Endothelial cell of umbilical vein (primary cell): ENCODE results near the gene SRP68. TPM values are rescaled to one million over a fixed set of nuclear protein-coding genes. Genes with fewer than 3 reads are reported as not detected.

ENCODE experiments used
- BruUV-seq: library from RNA; stranded (reverse); fragments of 400-500 nt; replicated peaks from 2 replicates; lab custom pipeline; 2021; lab: Mats Ljungman, UMichigan
- CTCF ChIA-PET: fragments of 300-600, 350-600 bp; sonication (Branson Sonifier 250); formaldehyde crosslinking; loops from one replicate; lab custom pipeline; 2021; ENCODE audit warnings: antibody characterized with exemption, inconsistent platforms; lab: Charles Lee
- POLR2A ChIA-PET: fragments of 300-600, 350-600 bp; sonication (Branson Sonifier 250); formaldehyde crosslinking; loops from one replicate; lab custom pipeline; 2021; ENCODE audit warnings: antibody characterized with exemption, inconsistent platforms; lab: Charles Lee
- DNase-seq: peaks from one replicate; pipeline ENCODE4 v3.0.0-alpha.2; 2011; ENCODE audit warnings: low read depth, low spot score
- FAIRE-seq: peaks from 2 replicates; lab custom pipeline; 2011; peaks lifted over from hg19 to GRCh38; lab: Jason Lieb, UNC
- H2AFZ ChIP-seq: 2 replicates; pipeline ENCODE4 v1.6.0; 2012; ENCODE audit warnings: low read depth, low read length, control low read depth, inconsistent platforms
- H3K27ac ChIP-seq: 2 replicates; pipeline ENCODE4 v1.5.1; 2011; ENCODE audit warnings: low read depth, mild to moderate bottlenecking, control low read depth, low read length, moderate library complexity; ENCODE audit not compliant: insufficient read depth
- H3K27me3 ChIP-seq, 2 experiments: 2 replicates each; pipeline versions ENCODE4 v1.6.0 to v1.6.1; 2011; ENCODE audit warnings: low read length in 2 of 2, mixed read lengths in 1 of 2; ENCODE audit not compliant: control insufficient read depth in 2 of 2, insufficient read depth in 2 of 2
- H3K36me3 ChIP-seq, 2 experiments: 2 replicates in 1 of 2; 3 replicates in 1 of 2; pipeline ENCODE4 v1.5.1; 2011; ENCODE audit warnings: low read length in 2 of 2, mild to moderate bottlenecking in 1 of 2, moderate library complexity in 1 of 2; ENCODE audit not compliant: control insufficient read depth in 2 of 2, insufficient read depth in 2 of 2; ENCODE audit errors: extremely low read depth in 1 of 2
- H3K4me1 ChIP-seq: 3 replicates; pipeline ENCODE4 v1.5.1; 2011; ENCODE audit warnings: mild to moderate bottlenecking, low read length; ENCODE audit not compliant: control insufficient read depth, insufficient read depth; ENCODE audit errors: extremely low read depth
- H3K4me2 ChIP-seq: 2 replicates; pipeline ENCODE4 v1.6.1; 2011; ENCODE audit warnings: low read length, control low read depth, mixed read lengths; ENCODE audit not compliant: insufficient read depth
- H3K4me3 ChIP-seq, 3 experiments: fragments of 200-600 bp in 1 of 3; sonication (generic), shearing (Covaris generic) in 1 of 3; replicated peaks in 1 of 3; 2 replicates each; pipeline ENCODE4 v1.5.1; 2011 to 2016; ENCODE audit warnings: control low read depth in 3 of 3, low read length in 3 of 3, mild to moderate bottlenecking in 2 of 3, inconsistent platforms in 1 of 3, low read depth in 1 of 3, moderate library complexity in 1 of 3; ENCODE audit not compliant: insufficient read depth in 1 of 3
- H3K79me2 ChIP-seq: 2 replicates; pipeline ENCODE4 v1.6.0; 2012; ENCODE audit warnings: low read length, inconsistent platforms; ENCODE audit not compliant: control insufficient read depth, insufficient read depth
- H3K9ac ChIP-seq: replicated peaks from 2 replicates; pipeline ENCODE3; 2011; ENCODE audit warnings: low read length, control low read depth; ENCODE audit not compliant: insufficient read depth; ENCODE audit errors: extremely low read depth
- H3K9me1 ChIP-seq: replicated peaks from 3 replicates; pipeline ENCODE4 v1.6.0; 2011; ENCODE audit warnings: mild to moderate bottlenecking, low read length; ENCODE audit not compliant: control insufficient read depth, insufficient read depth; ENCODE audit errors: extremely low read depth
- H3K9me3 ChIP-seq: replicated peaks from 2 replicates; pipeline ENCODE4 v1.5.1; 2012; ENCODE audit warnings: low read length, inconsistent platforms; ENCODE audit not compliant: control insufficient read depth, insufficient read depth
- H4K20me1 ChIP-seq: replicated peaks from 2 replicates; pipeline ENCODE3; 2011; ENCODE audit warnings: mild to moderate bottlenecking, low read length; ENCODE audit not compliant: control insufficient read depth, insufficient read depth; ENCODE audit errors: extremely low read depth
- EZH2 ChIP-seq: IDR thresholded peaks from 2 replicates; pipeline ENCODE4 v1.6.1; 2012; ENCODE audit warnings: borderline replicate concordance, low read depth, mild to moderate bottlenecking, moderate library complexity, low read length, inconsistent platforms; ENCODE audit not compliant: severe bottlenecking
- MYC ChIP-seq: IDR thresholded peaks from one replicate; pipeline ENCODE4 v1.6.1; 2011; ENCODE audit warnings: mild to moderate bottlenecking, low read depth, low read length
- POLR2AphosphoS5 ChIP-seq: IDR thresholded peaks from 2 replicates; pipeline ENCODE4 v1.6.1; 2012; ENCODE audit warnings: low read depth, mild to moderate bottlenecking, control low read depth, low read length, moderate library complexity; ENCODE audit not compliant: insufficient read depth
- dilution Hi-C: fragments of 300-500 bp; cut with MboI; formaldehyde crosslinking; loops from one replicate; pipeline ENCODE4 v1.15.0; 2019; ENCODE audit warnings: low sequenced_read_pairs; ENCODE audit not compliant: extremely low pct_ligation_motif_present
- intact Hi-C: fragments of 100-400 bp; cut with micrococcal nuclease; formaldehyde crosslinking; loops from one replicate; pipeline ENCODE4 v1.10.0; 2022
- polyA plus RNA-seq, 4 experiments: library from polyadenylated mRNA; depleted of rRNA in 3 of 4; stranded (reverse) in 3 of 4; unstranded in 1 of 4; fragments of >200 nt; gene quantifications; 2 replicates each; pipeline versions ENCODE4 v1.2.1 to v1.2.3, GENCODE V29; 2011 to 2012; ENCODE audit warnings: missing spikeins in 1 of 4
- total RNA-seq: library from RNA; stranded (reverse); gene quantifications from 2 replicates; pipeline ENCODE4 v1.2.3, GENCODE V29; 2021
- TF ChIP-seq, protein P1 (sequence below), 2 donors: IDR thresholded peaks; 1 replicate in 1 of 2; 2 replicates in 1 of 2; pipeline ENCODE4 v1.5.1; 2011; ENCODE audit warnings: low read length in 2 of 2, mild to moderate bottlenecking in 2 of 2, moderate library complexity in 2 of 2, control low read depth in 1 of 2, inconsistent platforms in 1 of 2, low read depth in 1 of 2; ENCODE audit not compliant: insufficient read depth in 1 of 2; ENCODE audit errors: extremely low read depth in 1 of 2

SRP68 gene
- total and polyA plus RNA-seq, 2 donors (not counting 3 experiments of a cell fraction or from before 2014, with no cell fraction given) = 64.6 to 81.7 TPM

DNA sequence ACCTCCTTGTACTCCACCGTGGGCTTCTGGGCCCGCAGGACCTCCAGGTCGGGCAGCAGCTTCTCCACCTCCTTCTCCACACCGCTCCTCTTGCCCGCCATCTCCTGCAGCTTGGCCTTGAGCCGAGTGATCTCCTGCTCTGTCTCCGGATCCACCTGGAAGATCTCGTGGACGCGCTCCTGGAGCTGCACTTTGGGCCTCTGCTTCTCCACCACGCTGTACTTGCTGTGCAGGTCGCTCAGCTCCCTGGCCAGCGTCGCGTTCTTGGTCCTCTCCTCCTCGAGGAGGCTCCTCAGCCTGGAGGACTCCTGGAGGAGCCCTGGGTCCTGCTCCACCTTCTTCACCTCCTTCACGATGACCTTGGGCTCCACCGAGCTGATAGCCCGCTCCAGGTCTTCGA is 62.9 kb downstream of the SRP68 start:
- no peaks in the 10 kb centered on the region for H3K27me3 ChIP-seq
- H3K36me3 ChIP-seq = no peaks in the 10 kb centered on the region
- H3K9me1 ChIP-seq = no peaks in the 10 kb centered on the region
- TF ChIP-seq MYC (no peak), EZH2 (no peak), POLR2AphosphoS5 (no peak)
- TF ChIP-seq, protein P1, sequence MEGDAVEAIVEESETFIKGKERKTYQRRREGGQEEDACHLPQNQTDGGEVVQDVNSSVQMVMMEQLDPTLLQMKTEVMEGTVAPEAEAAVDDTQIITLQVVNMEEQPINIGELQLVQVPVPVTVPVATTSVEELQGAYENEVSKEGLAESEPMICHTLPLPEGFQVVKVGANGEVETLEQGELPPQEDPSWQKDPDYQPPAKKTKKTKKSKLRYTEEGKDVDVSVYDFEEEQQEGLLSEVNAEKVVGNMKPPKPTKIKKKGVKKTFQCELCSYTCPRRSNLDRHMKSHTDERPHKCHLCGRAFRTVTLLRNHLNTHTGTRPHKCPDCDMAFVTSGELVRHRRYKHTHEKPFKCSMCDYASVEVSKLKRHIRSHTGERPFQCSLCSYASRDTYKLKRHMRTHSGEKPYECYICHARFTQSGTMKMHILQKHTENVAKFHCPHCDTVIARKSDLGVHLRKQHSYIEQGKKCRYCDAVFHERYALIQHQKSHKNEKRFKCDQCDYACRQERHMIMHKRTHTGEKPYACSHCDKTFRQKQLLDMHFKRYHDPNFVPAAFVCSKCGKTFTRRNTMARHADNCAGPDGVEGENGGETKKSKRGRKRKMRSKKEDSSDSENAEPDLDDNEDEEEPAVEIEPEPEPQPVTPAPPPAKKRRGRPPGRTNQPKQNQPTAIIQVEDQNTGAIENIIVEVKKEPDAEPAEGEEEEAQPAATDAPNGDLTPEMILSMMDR (IDR thresholded peaks at IDR 0.05; ENCODE audit: extremely low read depth in 1 of 2, insufficient read depth in 1 of 2, low read depth in 1 of 2, low read length in 2 of 2) = no peak
- DNase-seq = no peak
- intact Hi-C loops = loop anchor here (10.0 kb wide), 1 partner anchor 235 kb away; a partner anchor contains a TSS
- dilution Hi-C loops = no loop called here
- H2AFZ ChIP-seq = no peak overlapping the region
- no peak overlapping the region for H3K4me2 ChIP-seq
- no TSS peak for BruUV-seq
- POLR2A ChIA-PET = no interaction called here
- no peak overlapping the region for H3K27ac ChIP-seq
- no peaks in the 10 kb centered on the region for H4K20me1 ChIP-seq
- no peaks in the 10 kb centered on the region for H3K4me1 ChIP-seq
- no peaks in the 10 kb centered on the region for H3K79me2 ChIP-seq
- H3K4me3 ChIP-seq = no peak overlapping the region
- H3K9me3 ChIP-seq = no peaks in the 10 kb centered on the region
- CTCF ChIA-PET = interaction anchor here (0.9 to 4.6 kb wide), 7 partner anchors 10 to 280 kb away, joined by 3 to 35 read pairs (median 4); partner anchors contain the start of genes CDK3 and MRPL38
- no peak for FAIRE-seq
- H3K9ac ChIP-seq = no peak overlapping the region
